H9 (cell line): ENCODE data around the gene DCTN3. TPM values are rescaled to one million over a fixed set of nuclear protein-coding genes. Genes with fewer than 3 reads are reported as not detected.

Experiments
- DNase-seq: peaks from one replicate; pipeline ENCODE4 v3.0.0-alpha.2; 2017
- H2AFZ ChIP-seq: one replicate; pipeline ENCODE4 v1.6.1; 2013; ENCODE audit warnings: mild to moderate bottlenecking, low read length, control low read depth, moderate library complexity
- H2AK5ac ChIP-seq: 2 replicates; pipeline ENCODE4 v1.6.1; 2013; ENCODE audit warnings: low read length, control low read depth, mixed read lengths; ENCODE audit not compliant: insufficient read length
- H2BK120ac ChIP-seq: one replicate; pipeline ENCODE4 v1.6.1; 2013; ENCODE audit warnings: low read depth, mild to moderate bottlenecking, low read length, control low read depth, inconsistent platforms; ENCODE audit not compliant: poor library complexity, severe bottlenecking
- H2BK12ac ChIP-seq: 2 replicates; pipeline ENCODE4 v1.6.1; 2013; ENCODE audit warnings: low read length, control low read depth, mixed read lengths, low read depth; ENCODE audit not compliant: insufficient read length
- H2BK15ac ChIP-seq: 2 replicates; pipeline ENCODE4 v1.6.1; 2013; ENCODE audit warnings: low read depth, low read length, control low read depth
- H2BK20ac ChIP-seq: one replicate; pipeline ENCODE4 v1.6.1; 2013; ENCODE audit warnings: low read depth, mild to moderate bottlenecking, low read length, control low read depth, inconsistent platforms; ENCODE audit not compliant: poor library complexity, severe bottlenecking
- H2BK5ac ChIP-seq: 2 replicates; pipeline ENCODE4 v1.6.1; 2013; ENCODE audit warnings: low read length, control low read depth, mixed read lengths; ENCODE audit not compliant: insufficient read length
- H3K14ac ChIP-seq: 2 replicates; pipeline ENCODE4 v1.6.1; 2013; ENCODE audit warnings: low read length, control low read depth; ENCODE audit not compliant: insufficient read depth
- H3K18ac ChIP-seq: 2 replicates; pipeline ENCODE4 v1.6.1; 2013; ENCODE audit warnings: low read depth, mild to moderate bottlenecking, mixed read lengths, low read length, control low read depth; ENCODE audit not compliant: insufficient read length
- H3K23ac ChIP-seq: 2 replicates; pipeline ENCODE4 v1.6.1; 2013; ENCODE audit warnings: low read length, control low read depth, mixed read lengths, low read depth; ENCODE audit not compliant: insufficient read length
- H3K23me2 ChIP-seq: 2 replicates; pipeline ENCODE4 v1.6.1; 2013; ENCODE audit warnings: low read depth, mild to moderate bottlenecking, mixed read lengths, low read length, control low read depth; ENCODE audit not compliant: insufficient read length, poor library complexity, severe bottlenecking
- H3K27ac ChIP-seq: 2 replicates; pipeline ENCODE4 v1.5.1; 2013; ENCODE audit warnings: low read length, control low read depth, mixed read lengths, low read depth; ENCODE audit not compliant: insufficient read length
- H3K27me3 ChIP-seq: 2 replicates; pipeline ENCODE4 v1.6.1; 2013; ENCODE audit warnings: low read length, control low read depth, inconsistent platforms; ENCODE audit not compliant: insufficient read depth
- H3K4ac ChIP-seq: 2 replicates; pipeline ENCODE4 v1.6.1; 2013; ENCODE audit warnings: low read depth, mild to moderate bottlenecking, control low read depth, inconsistent platforms, low read length, moderate library complexity
- H3K4me1 ChIP-seq: 2 replicates; pipeline ENCODE4 v1.6.1; 2013; ENCODE audit warnings: low read length, control low read depth, inconsistent platforms; ENCODE audit not compliant: insufficient read depth
- H3K4me2 ChIP-seq: 2 replicates; pipeline ENCODE4 v1.6.1; 2013; ENCODE audit warnings: low read length, control low read depth, mixed read lengths; ENCODE audit not compliant: insufficient read length, insufficient read depth
- H3K56ac ChIP-seq: 2 replicates; pipeline ENCODE4 v1.6.1; 2013; ENCODE audit warnings: low read depth, mild to moderate bottlenecking, mixed read lengths, low read length, control low read depth; ENCODE audit not compliant: insufficient read length
- H3K79me1 ChIP-seq: 2 replicates; pipeline ENCODE4 v1.6.1; 2013; ENCODE audit warnings: low read depth, mild to moderate bottlenecking, moderate library complexity, low read length, control low read depth, inconsistent platforms; ENCODE audit not compliant: insufficient read depth, poor library complexity, severe bottlenecking
- H3K79me2 ChIP-seq: 2 replicates; pipeline ENCODE4 v1.6.1; 2013; ENCODE audit warnings: low read length, control low read depth, inconsistent platforms; ENCODE audit not compliant: insufficient read depth
- H3K9ac ChIP-seq: 2 replicates; pipeline ENCODE4 v1.6.1; 2013; ENCODE audit warnings: low read length, control low read depth, mixed read lengths; ENCODE audit not compliant: insufficient read length; ENCODE audit errors: extremely low read depth
- H3K9me3 ChIP-seq: one replicate; pipeline ENCODE4 v1.6.1; 2013; ENCODE audit warnings: low read depth, low read length, inconsistent platforms; ENCODE audit not compliant: control insufficient read depth
- H3T11ph ChIP-seq: one replicate; pipeline ENCODE4 v1.6.1; 2013; ENCODE audit warnings: mild to moderate bottlenecking, low read length, control low read depth, inconsistent platforms
- H4K20me1 ChIP-seq: one replicate; pipeline ENCODE4 v1.6.1; 2013; ENCODE audit not compliant: control insufficient read depth, insufficient read length, insufficient read depth
- H4K5ac ChIP-seq: 2 replicates; pipeline ENCODE4 v1.6.1; 2013; ENCODE audit warnings: low read depth, mild to moderate bottlenecking, mixed read lengths, low read length, control low read depth; ENCODE audit not compliant: insufficient read length
- H4K8ac ChIP-seq: replicated peaks from 2 replicates; pipeline ENCODE4 v1.6.1; 2013; ENCODE audit warnings: low read length, control low read depth, mixed read lengths, low read depth; ENCODE audit not compliant: insufficient read length
- H4K91ac ChIP-seq: 2 replicates; pipeline ENCODE4 v1.6.1; 2013; ENCODE audit warnings: low read depth, mild to moderate bottlenecking, moderate library complexity, mixed read lengths, low read length, control low read depth; ENCODE audit not compliant: insufficient read length
- H3K27ac Mint-ChIP-seq, 3 experiments: 2 replicates in 2 of 3; 3 replicates in 1 of 3; pipeline ENCODE4 v1.8.0; 2020 to 2021; ENCODE audit warnings: mixed read lengths in 3 of 3, mild to moderate bottlenecking in 1 of 3, moderate library complexity in 1 of 3
- H3K27me3 Mint-ChIP-seq: 2 replicates; pipeline ENCODE4 v1.8.0; 2021; ENCODE audit warnings: low read depth, mild to moderate bottlenecking, moderate library complexity, mixed read lengths
- H3K36me3 Mint-ChIP-seq, 3 experiments: 2 replicates in 2 of 3; 3 replicates in 1 of 3; pipeline ENCODE4 v1.8.0; 2020 to 2021; ENCODE audit warnings: low read depth in 3 of 3, mixed read lengths in 3 of 3; ENCODE audit not compliant: insufficient read depth in 1 of 3
- H3K4me1 Mint-ChIP-seq, 2 experiments: 2 replicates each; pipeline ENCODE4 v1.8.0; 2020; ENCODE audit warnings: mixed read lengths in 2 of 2
- H3K4me3 Mint-ChIP-seq, 2 experiments: 2 replicates in 1 of 2; 3 replicates in 1 of 2; pipeline ENCODE4 v1.8.0; 2020 to 2021; ENCODE audit warnings: mild to moderate bottlenecking in 2 of 2, mixed read lengths in 2 of 2, moderate library complexity in 1 of 2
- H3K9me3 Mint-ChIP-seq, 2 experiments: 2 replicates in 1 of 2; 3 replicates in 1 of 2; pipeline ENCODE4 v1.8.0; 2020; ENCODE audit warnings: mild to moderate bottlenecking in 2 of 2, mixed read lengths in 2 of 2, moderate library complexity in 1 of 2
- WGBS: extraction: QIAGEN DNeasy Blood & Tissue Kit; methylation state at CpG from one replicate; pipeline ENCODE4 v1.1.7; 2013; ENCODE audit warnings: missing lambda C conversion rate, low lambda C conversion rate, mixed read lengths; ENCODE audit not compliant: insufficient read length; ENCODE audit errors: extremely low coverage; 5-methylcytosine and 5-hydroxymethylcytosine counted together
- total RNA-seq: library from RNA; stranded (reverse); gene quantifications from 2 replicates; pipeline ENCODE4 v1.2.1, GENCODE V29; 2021
- TF ChIP-seq, protein P1 (sequence below): fragments of 200-600 bp; sonication (generic); conservative IDR thresholded peaks from 3 replicates; pipeline ENCODE4 v1.8.0; 2021; ENCODE audit warnings: antibody characterized with exemption, mild to moderate bottlenecking

The DCTN3 gene
- total RNA-seq, 1 experiment from 2014 or later, result 40.0 TPM

DNA sequence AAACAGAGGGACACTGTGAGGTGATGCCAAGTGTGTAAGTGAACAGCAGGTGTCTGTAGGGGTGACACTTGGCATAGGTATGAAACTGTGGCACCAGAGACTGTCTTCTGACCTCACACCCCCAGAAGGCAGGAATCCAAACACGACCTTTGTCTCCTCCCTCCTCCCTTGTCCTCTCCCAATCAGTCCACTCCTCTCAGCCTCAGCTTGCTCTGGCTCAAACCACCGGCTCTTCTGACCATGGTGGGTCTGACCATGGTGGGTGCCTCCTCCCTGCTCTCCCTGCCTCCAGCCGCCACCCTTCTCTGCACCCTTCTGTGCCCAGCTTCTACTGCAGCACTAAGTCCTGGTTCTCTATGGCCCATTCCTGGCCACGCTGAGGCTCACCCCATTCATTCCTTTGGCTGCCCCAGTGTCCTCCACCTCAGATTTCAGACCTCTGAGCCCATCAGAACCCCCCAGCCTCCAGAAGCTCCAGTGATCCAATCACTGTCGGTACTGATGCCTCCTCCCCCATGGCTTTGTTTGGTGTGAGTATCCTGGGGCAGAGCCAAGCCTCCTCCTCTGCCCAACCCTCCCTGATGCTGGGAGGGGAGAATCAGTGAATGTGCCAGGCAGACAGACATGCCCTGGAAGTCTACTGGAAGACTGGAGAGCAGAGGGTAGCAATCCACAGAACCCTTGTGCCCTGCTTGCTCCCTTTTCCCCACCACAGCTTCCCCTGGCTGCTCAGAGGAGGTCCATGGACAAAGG, 10.3 kb upstream of the DCTN3 start:
- no peaks in the 10 kb centered on the region for H4K20me1 ChIP-seq
- no peak overlapping the region for H2AK5ac ChIP-seq
- Mint-ChIP-seq H3K9me3 (peaks cover 0 to 6% of the 10 kb centered on the region in 2 experiments; a peak in 2 of 5 replicates), H3K36me3 (peaks cover 2 to 10% (median 5%) of the 10 kb centered on the region in 3 experiments; a peak in 6 of 7 replicates), H3K4me1 (peaks cover 18 to 31% of the 10 kb centered on the region in 2 experiments), H3K4me3 (peak overlapping the region in 1 of 2 experiments; percentile 86; a peak in 3 of 5 replicates), H3K27ac (no peak overlapping the region; a peak in 1 of 7 replicates), H3K27me3 (peaks cover 77% of the 10 kb centered on the region)
- no peaks in the 10 kb centered on the region for H3K79me2 ChIP-seq
- H3K23ac ChIP-seq, result no peak overlapping the region
- no peak overlapping the region for H2BK20ac ChIP-seq
- no peak overlapping the region for H2BK15ac ChIP-seq
- no peak overlapping the region for H3K18ac ChIP-seq
- H3K4me2 ChIP-seq, result no peak overlapping the region
- H4K91ac ChIP-seq, result no peak overlapping the region
- H3K27me3 ChIP-seq, result peaks cover 52% of the 10 kb centered on the region
- H3K9ac ChIP-seq, result no peak overlapping the region
- DNase-seq, result no peak
- H3K4me1 ChIP-seq, result no peaks in the 10 kb centered on the region
- peaks cover 13% of the 10 kb centered on the region for H3K23me2 ChIP-seq
- H2AFZ ChIP-seq, result no peak overlapping the region
- no peak overlapping the region for H2BK120ac ChIP-seq
- no peak overlapping the region for H3K4ac ChIP-seq
- H3K79me1 ChIP-seq, result no peaks in the 10 kb centered on the region
- H3K27ac ChIP-seq, result no peak overlapping the region
- H3K56ac ChIP-seq, result no peak overlapping the region
- TF ChIP-seq, protein P1, sequence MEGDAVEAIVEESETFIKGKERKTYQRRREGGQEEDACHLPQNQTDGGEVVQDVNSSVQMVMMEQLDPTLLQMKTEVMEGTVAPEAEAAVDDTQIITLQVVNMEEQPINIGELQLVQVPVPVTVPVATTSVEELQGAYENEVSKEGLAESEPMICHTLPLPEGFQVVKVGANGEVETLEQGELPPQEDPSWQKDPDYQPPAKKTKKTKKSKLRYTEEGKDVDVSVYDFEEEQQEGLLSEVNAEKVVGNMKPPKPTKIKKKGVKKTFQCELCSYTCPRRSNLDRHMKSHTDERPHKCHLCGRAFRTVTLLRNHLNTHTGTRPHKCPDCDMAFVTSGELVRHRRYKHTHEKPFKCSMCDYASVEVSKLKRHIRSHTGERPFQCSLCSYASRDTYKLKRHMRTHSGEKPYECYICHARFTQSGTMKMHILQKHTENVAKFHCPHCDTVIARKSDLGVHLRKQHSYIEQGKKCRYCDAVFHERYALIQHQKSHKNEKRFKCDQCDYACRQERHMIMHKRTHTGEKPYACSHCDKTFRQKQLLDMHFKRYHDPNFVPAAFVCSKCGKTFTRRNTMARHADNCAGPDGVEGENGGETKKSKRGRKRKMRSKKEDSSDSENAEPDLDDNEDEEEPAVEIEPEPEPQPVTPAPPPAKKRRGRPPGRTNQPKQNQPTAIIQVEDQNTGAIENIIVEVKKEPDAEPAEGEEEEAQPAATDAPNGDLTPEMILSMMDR, result no peak
- H2BK12ac ChIP-seq, result no peak overlapping the region
- H3K14ac ChIP-seq, result no peak overlapping the region
- no peak overlapping the region for H4K8ac ChIP-seq
- H3T11ph ChIP-seq, result no peak overlapping the region
- no peaks in the 10 kb centered on the region for H3K9me3 ChIP-seq
- H4K5ac ChIP-seq, result no peak overlapping the region
- no peak overlapping the region for H2BK5ac ChIP-seq
- no CpG with 5 or more reads among the region's 5 CpGs for WGBS
